Mesothelial cell of epicardium (in vitro differentiated cells): ENCODE results near the gene PTPN13. TPM values are rescaled to one million over a fixed set of nuclear protein-coding genes. Genes with fewer than 3 reads are reported as not detected.

Experiments used
- DNase-seq, 2 experiments: peaks; one replicate each; pipeline ENCODE4 v3.0.0; 2021; ENCODE audit warnings: low spot score in 2 of 2; ENCODE audit not compliant: unreplicated experiment in 2 of 2
- H3K27ac Mint-ChIP-seq: 2 replicates; pipeline ENCODE4 v1.8.0; 2021; ENCODE audit warnings: mixed read lengths
- H3K27me3 Mint-ChIP-seq: 2 replicates; pipeline ENCODE4 v1.8.0; 2021; ENCODE audit warnings: low read depth, mixed read lengths
- H3K36me3 Mint-ChIP-seq: 2 replicates; pipeline ENCODE4 v1.8.0; 2021; ENCODE audit warnings: mixed read lengths
- H3K4me1 Mint-ChIP-seq: 2 replicates; pipeline ENCODE4 v1.8.0; 2021; ENCODE audit warnings: mixed read lengths
- H3K4me3 Mint-ChIP-seq: 2 replicates; pipeline ENCODE4 v1.8.0; 2021; ENCODE audit warnings: mild to moderate bottlenecking, moderate library complexity, mixed read lengths
- H3K9me3 Mint-ChIP-seq: 2 replicates; pipeline ENCODE4 v1.8.0; 2021; ENCODE audit warnings: mixed read lengths
- total RNA-seq: library from RNA; stranded (reverse); gene quantifications from 3 replicates; pipeline ENCODE4 v1.2.1, GENCODE V29; 2021
- TF ChIP-seq, protein P1 (sequence below): fragments of 200-600 bp; sonication (generic); IDR thresholded peaks from one replicate; pipeline ENCODE4 v1.5.0; 2021; ENCODE audit warnings: antibody characterized with exemption; ENCODE audit not compliant: unreplicated experiment

Gene PTPN13
- total RNA-seq, 1 donor from 2014 or later, result 45.4 TPM

DNA sequence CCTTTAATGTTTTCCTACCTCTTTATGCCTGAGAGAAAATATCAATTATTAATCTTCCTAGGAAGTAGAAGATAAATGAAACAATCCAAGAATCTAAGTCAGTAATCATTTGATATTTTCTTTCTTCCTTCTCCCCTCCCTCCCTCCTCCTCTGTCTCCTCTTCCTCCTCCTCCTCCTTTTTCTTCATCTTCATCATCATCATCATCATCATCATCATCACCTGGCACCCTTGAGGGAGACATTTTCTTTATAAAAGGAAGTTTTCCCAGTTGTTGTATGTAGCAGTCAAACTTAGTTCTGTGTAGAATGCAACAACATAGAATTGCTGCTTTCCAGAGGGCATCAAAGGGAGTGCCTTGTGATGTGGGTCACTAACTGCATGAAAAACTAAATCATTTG, 155.0 kb downstream of the PTPN13 start:
- Mint-ChIP-seq H3K27ac (no peak overlapping the region), H3K36me3 (peaks cover 23% of the 10 kb centered on the region), H3K9me3 (no peaks in the 10 kb centered on the region), H3K4me1 (no peaks in the 10 kb centered on the region), H3K27me3 (no peaks in the 10 kb centered on the region), H3K4me3 (no peak overlapping the region)
- TF ChIP-seq, protein P1, sequence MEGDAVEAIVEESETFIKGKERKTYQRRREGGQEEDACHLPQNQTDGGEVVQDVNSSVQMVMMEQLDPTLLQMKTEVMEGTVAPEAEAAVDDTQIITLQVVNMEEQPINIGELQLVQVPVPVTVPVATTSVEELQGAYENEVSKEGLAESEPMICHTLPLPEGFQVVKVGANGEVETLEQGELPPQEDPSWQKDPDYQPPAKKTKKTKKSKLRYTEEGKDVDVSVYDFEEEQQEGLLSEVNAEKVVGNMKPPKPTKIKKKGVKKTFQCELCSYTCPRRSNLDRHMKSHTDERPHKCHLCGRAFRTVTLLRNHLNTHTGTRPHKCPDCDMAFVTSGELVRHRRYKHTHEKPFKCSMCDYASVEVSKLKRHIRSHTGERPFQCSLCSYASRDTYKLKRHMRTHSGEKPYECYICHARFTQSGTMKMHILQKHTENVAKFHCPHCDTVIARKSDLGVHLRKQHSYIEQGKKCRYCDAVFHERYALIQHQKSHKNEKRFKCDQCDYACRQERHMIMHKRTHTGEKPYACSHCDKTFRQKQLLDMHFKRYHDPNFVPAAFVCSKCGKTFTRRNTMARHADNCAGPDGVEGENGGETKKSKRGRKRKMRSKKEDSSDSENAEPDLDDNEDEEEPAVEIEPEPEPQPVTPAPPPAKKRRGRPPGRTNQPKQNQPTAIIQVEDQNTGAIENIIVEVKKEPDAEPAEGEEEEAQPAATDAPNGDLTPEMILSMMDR, result no peak
- no peak for DNase-seq

DNA sequence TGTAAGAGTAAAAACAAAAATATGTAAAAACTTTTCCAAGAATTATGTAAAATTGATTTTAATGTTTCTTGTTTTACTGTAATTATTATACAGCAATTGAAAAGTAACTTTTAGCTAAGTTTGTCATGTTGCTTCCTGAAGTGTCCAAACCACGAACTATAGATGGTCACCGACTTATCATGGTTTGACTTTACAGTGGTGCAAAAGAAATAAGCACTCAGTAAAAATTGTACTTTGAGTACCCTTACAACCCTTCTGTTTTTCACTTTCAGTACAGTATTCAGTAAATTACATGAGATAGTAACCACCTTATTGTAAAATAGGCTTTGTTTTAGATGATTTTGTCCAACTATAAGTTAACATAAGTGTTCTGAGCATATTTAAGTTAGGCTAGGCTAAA, 161.3 kb downstream of the PTPN13 start:
- no peak overlapping the region for H3K4me3 Mint-ChIP-seq
- H3K27ac Mint-ChIP-seq, result no peak overlapping the region
- peaks cover 20% of the 10 kb centered on the region for H3K36me3 Mint-ChIP-seq
- TF ChIP-seq, protein P1, result no peak
- H3K27me3 Mint-ChIP-seq, result no peaks in the 10 kb centered on the region
- H3K9me3 Mint-ChIP-seq, result no peaks in the 10 kb centered on the region
- H3K4me1 Mint-ChIP-seq, result no peaks in the 10 kb centered on the region
- DNase-seq, result no peak

DNA sequence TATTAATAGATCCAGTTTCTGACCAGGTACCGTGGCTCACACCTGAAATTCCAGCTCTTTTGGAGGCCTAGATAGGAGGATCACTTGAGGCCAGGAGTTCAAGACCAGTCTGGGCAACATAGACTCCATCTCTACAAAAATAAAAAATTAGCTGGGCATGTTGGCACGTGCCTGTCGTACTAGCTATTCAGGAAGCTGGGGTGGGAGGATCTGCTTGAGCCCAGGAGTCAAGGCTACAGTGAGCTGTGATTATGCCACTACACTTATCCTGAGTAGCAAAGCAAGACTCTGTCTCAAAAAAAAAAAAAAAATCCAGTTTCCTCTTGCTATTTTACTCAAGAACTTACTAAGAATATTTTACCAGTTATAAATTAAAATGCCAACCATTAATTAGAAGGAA, 163.4 kb downstream of the PTPN13 start:
- H3K4me1 Mint-ChIP-seq, result no peaks in the 10 kb centered on the region
- TF ChIP-seq, protein P1, result no peak
- H3K36me3 Mint-ChIP-seq, result peaks cover 28% of the 10 kb centered on the region
- H3K9me3 Mint-ChIP-seq, result no peaks in the 10 kb centered on the region
- H3K27me3 Mint-ChIP-seq, result no peaks in the 10 kb centered on the region
- H3K27ac Mint-ChIP-seq, result no peak overlapping the region
- no peak for DNase-seq
- H3K4me3 Mint-ChIP-seq, result no peak overlapping the region

DNA sequence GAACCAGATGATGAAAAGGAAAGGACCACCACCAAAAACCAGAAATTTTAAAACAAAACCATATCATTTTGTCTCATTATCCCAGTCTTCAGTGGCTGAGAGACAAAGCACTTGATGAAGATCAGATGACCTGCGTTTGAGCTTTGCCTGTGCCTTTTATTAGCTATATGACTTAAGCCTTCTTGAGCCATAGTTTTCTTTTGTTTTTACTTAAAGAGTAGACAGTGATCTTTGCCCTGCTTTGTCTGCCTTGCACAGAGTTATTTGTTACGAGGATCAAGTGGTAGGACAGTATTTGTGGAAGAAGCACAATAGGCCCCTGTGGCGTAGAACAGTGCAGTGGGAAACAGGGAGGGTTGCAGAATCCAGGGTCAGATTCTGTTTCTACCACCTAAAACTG, 165.2 kb downstream of the PTPN13 start:
- H3K27me3 Mint-ChIP-seq, result no peaks in the 10 kb centered on the region
- no peak overlapping the region for H3K27ac Mint-ChIP-seq
- DNase-seq, result no peak
- no peaks in the 10 kb centered on the region for H3K9me3 Mint-ChIP-seq
- H3K4me1 Mint-ChIP-seq, result no peaks in the 10 kb centered on the region
- peaks cover 26% of the 10 kb centered on the region for H3K36me3 Mint-ChIP-seq
- TF ChIP-seq, protein P1, result no peak
- no peak overlapping the region for H3K4me3 Mint-ChIP-seq

DNA sequence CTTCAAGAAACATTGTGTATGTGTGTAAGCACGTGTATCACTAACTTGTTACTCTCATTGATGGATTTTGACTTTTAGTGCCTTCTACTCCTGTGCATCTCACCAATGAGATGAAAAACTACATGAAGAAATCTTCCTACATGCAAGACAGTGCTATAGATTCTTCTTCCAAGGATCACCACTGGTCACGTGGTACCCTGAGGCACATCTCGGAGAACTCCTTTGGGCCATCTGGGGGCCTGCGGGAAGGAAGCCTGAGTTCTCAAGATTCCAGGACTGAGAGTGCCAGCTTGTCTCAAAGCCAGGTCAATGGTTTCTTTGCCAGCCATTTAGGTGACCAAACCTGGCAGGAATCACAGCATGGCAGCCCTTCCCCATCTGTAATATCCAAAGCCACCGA, 168.5 kb downstream of the PTPN13 start:
- H3K4me1 Mint-ChIP-seq, result no peaks in the 10 kb centered on the region
- H3K36me3 Mint-ChIP-seq, result peaks cover 33% of the 10 kb centered on the region
- no peaks in the 10 kb centered on the region for H3K9me3 Mint-ChIP-seq
- H3K27ac Mint-ChIP-seq, result no peak overlapping the region
- TF ChIP-seq, protein P1, result no peak
- no peaks in the 10 kb centered on the region for H3K27me3 Mint-ChIP-seq
- no peak for DNase-seq
- no peak overlapping the region for H3K4me3 Mint-ChIP-seq

DNA sequence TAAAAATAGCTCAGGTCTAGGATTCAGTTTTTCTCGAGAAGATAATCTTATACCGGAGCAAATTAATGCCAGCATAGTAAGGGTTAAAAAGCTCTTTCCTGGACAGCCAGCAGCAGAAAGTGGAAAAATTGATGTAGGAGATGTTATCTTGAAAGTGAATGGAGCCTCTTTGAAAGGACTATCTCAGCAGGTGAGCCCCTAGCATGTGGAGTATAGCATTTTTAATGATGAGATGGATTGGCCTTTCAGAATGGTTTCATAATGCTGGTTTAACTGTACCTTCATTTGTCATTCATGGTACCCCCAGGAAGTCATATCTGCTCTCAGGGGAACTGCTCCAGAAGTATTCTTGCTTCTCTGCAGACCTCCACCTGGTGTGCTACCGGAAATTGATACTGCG, 175.7 kb downstream of the PTPN13 start:
- Mint-ChIP-seq H3K4me1 (no peaks in the 10 kb centered on the region), H3K36me3 (peaks cover 35% of the 10 kb centered on the region)

More for the DNA sequence above, 175.7 kb downstream of the PTPN13 start:
- DNase-seq, result no peak
- TF ChIP-seq, protein P1, result no peak
- Mint-ChIP-seq H3K4me3 (no peak overlapping the region), H3K27me3 (no peaks in the 10 kb centered on the region), H3K27ac (no peak overlapping the region), H3K9me3 (no peaks in the 10 kb centered on the region)
